Loucy (cell line): Measurements from ENCODE around the gene CLEC16A.

Experiments used
- H2AFZ ChIP-seq: fragments of 200-600 bp; sonication (generic); 2 replicates; pipeline ENCODE4 v1.6.0; 2016; ENCODE audit warnings: antibody characterized with exemption, mild to moderate bottlenecking, low read length, moderate library complexity
- H3F3A ChIP-seq: fragments of 200-600 bp; 2 replicates; pipeline ENCODE4 v1.6.0; 2016; ENCODE audit warnings: antibody characterized with exemption, low read depth, mild to moderate bottlenecking
- H3K27me3 ChIP-seq: fragments of 200-600 bp; sonication (generic); 2 replicates; pipeline ENCODE4 v1.6.1; 2014; ENCODE audit warnings: low read length, mild to moderate bottlenecking; ENCODE audit not compliant: insufficient read depth, poor library complexity, severe bottlenecking
- H3K36me3 ChIP-seq: fragments of 200-600 bp; sonication (generic); 2 replicates; pipeline ENCODE4 v1.6.1; 2016; ENCODE audit warnings: low read length; ENCODE audit not compliant: insufficient read depth
- H3K4me1 ChIP-seq: fragments of 200-600 bp; sonication (generic); 2 replicates; pipeline ENCODE4 v1.5.1; 2014; ENCODE audit warnings: low read length, mild to moderate bottlenecking; ENCODE audit not compliant: insufficient read depth, poor library complexity, severe bottlenecking
- H3K4me2 ChIP-seq: fragments of 200-600 bp; sonication (generic); 2 replicates; pipeline ENCODE4 v1.6.0; 2014; ENCODE audit warnings: antibody characterized with exemption, low read length, low read depth, mild to moderate bottlenecking; ENCODE audit not compliant: poor library complexity, severe bottlenecking
- H3K4me3 ChIP-seq: fragments of 200-600 bp; sonication (generic); 2 replicates; pipeline ENCODE4 v1.5.1; 2014; ENCODE audit warnings: low read length, mild to moderate bottlenecking, mixed read lengths; ENCODE audit not compliant: poor library complexity, severe bottlenecking
- H3K79me2 ChIP-seq: fragments of 200-600 bp; sonication (generic); 2 replicates; pipeline ENCODE4 v1.6.1; 2014; ENCODE audit warnings: low read length; ENCODE audit not compliant: insufficient read depth
- H3K9ac ChIP-seq: fragments of 200-600 bp; sonication (generic); 2 replicates; pipeline ENCODE4 v1.6.0; 2014; ENCODE audit warnings: mild to moderate bottlenecking, low read depth, low read length, moderate library complexity; ENCODE audit not compliant: poor library complexity, severe bottlenecking
- H3K9me2 ChIP-seq: fragments of 200-600 bp; sonication (generic); replicated peaks from 2 replicates; pipeline ENCODE4 v1.6.1; 2016; ENCODE audit warnings: low read depth, low read length, mixed read lengths
- H3K9me3 ChIP-seq: fragments of 200-600 bp; sonication (generic); 2 replicates; pipeline ENCODE4 v1.6.1; 2014; ENCODE audit warnings: mild to moderate bottlenecking, antibody characterized with exemption, low read length, low read depth; ENCODE audit not compliant: insufficient read depth
- H4K20me1 ChIP-seq: fragments of 200-600 bp; sonication (generic); 2 replicates; pipeline ENCODE4 v1.6.0; 2014; ENCODE audit warnings: antibody characterized with exemption, low read length, mild to moderate bottlenecking; ENCODE audit not compliant: insufficient read depth, poor library complexity, severe bottlenecking
- CTCF ChIP-seq: fragments of 200-600 bp; sonication (generic); conservative IDR thresholded peaks from 2 replicates; pipeline ENCODE4 v1.5.1; 2014; ENCODE audit warnings: mild to moderate bottlenecking, antibody characterized with exemption, low read length
- EZH2phosphoT487 ChIP-seq: fragments of 200-600 bp; IDR thresholded peaks from 2 replicates; pipeline ENCODE4 v1.6.1; 2018; ENCODE audit warnings: antibody characterized with exemption, mild to moderate bottlenecking, moderate library complexity, borderline replicate concordance

The CLEC16A gene

GRCh38 chr16:11210260-11210659 is 265.9 kb downstream of the CLEC16A start:
- H3K36me3 ChIP-seq = no peaks in the 10 kb centered on the region
- H3K9me3 ChIP-seq = no peaks in the 10 kb centered on the region
- H3F3A ChIP-seq = no peaks in the 10 kb centered on the region
- no peaks in the 10 kb centered on the region for H3K4me1 ChIP-seq
- H4K20me1 ChIP-seq = no peaks in the 10 kb centered on the region
- H2AFZ ChIP-seq = no peak overlapping the region
- no peaks in the 10 kb centered on the region for H3K27me3 ChIP-seq
- H3K9ac ChIP-seq = no peak overlapping the region
- no peak for TF ChIP-seq EZH2phosphoT487
- no peak for TF ChIP-seq CTCF
- H3K4me2 ChIP-seq = no peak overlapping the region
- H3K9me2 ChIP-seq = no peaks in the 10 kb centered on the region
- H3K4me3 ChIP-seq = no peak overlapping the region
- H3K79me2 ChIP-seq = no peaks in the 10 kb centered on the region

GRCh38 chr16:11211061-11211976 is 267.0 kb downstream of the CLEC16A start:
- Histone ChIP-seq H3K4me3 (no peak overlapping the region), H3K27me3 (no peaks in the 10 kb centered on the region), H3K9ac (no peak overlapping the region), H3K36me3 (no peaks in the 10 kb centered on the region), H3K4me1 (no peaks in the 10 kb centered on the region), H3F3A (no peaks in the 10 kb centered on the region), H2AFZ (no peak overlapping the region), H3K4me2 (no peak overlapping the region), H4K20me1 (no peaks in the 10 kb centered on the region), H3K9me3 (no peaks in the 10 kb centered on the region), H3K9me2 (no peaks in the 10 kb centered on the region), H3K79me2 (no peaks in the 10 kb centered on the region)
- TF ChIP-seq CTCF = no peak
- TF ChIP-seq EZH2phosphoT487 = no peak

GRCh38 chr16:11211977-11212797 is 267.8 kb downstream of the CLEC16A start:
- Histone ChIP-seq H4K20me1 (no peaks in the 10 kb centered on the region), H2AFZ (no peak overlapping the region), H3K4me3 (no peak overlapping the region), H3K4me1 (no peaks in the 10 kb centered on the region), H3K27me3 (no peaks in the 10 kb centered on the region), H3K9me3 (no peaks in the 10 kb centered on the region), H3K4me2 (no peak overlapping the region), H3K36me3 (no peaks in the 10 kb centered on the region), H3K9me2 (no peaks in the 10 kb centered on the region), H3F3A (no peaks in the 10 kb centered on the region), H3K79me2 (no peaks in the 10 kb centered on the region), H3K9ac (no peak overlapping the region)
- TF ChIP-seq CTCF = no peak
- no peak for TF ChIP-seq EZH2phosphoT487
